K562 (cell line): ENCODE data around the gene PPP6C.

Source experiments
- FOXA1 ChIP-seq: fragments of 450-650 bp; IDR thresholded peaks from 2 replicates; pipeline ENCODE4 v1.6.1; 2016; ENCODE audit warnings: mild to moderate bottlenecking, borderline replicate concordance
- FOXK1 ChIP-seq: sonication (generic); formaldehyde crosslinking; IDR thresholded peaks from 2 replicates; pipeline ENCODE4 v1.8.0; 2022; ENCODE audit warnings: missing genetic modification reagents, mild to moderate bottlenecking, borderline replicate concordance
- GABPB1 ChIP-seq: sonication (generic); formaldehyde crosslinking; IDR thresholded peaks from 2 replicates; pipeline ENCODE4 v1.8.0; 2022; ENCODE audit warnings: mild to moderate bottlenecking, missing genetic modification reagents
- MAZ ChIP-seq, 2 experiments: fragments of 450-650 bp in 1 of 2; sonication (generic) in 1 of 2; formaldehyde crosslinking; IDR thresholded peaks in 1 of 2; conservative IDR thresholded peaks in 1 of 2; 2 replicates each; pipeline versions ENCODE4 v1.4.0 to v1.5.0; 2020; ENCODE audit warnings: mild to moderate bottlenecking in 1 of 2, missing genetic modification reagents in 1 of 2
- MEIS2 ChIP-seq: fragments of 450-650 bp; IDR thresholded peaks from 2 replicates; pipeline ENCODE4 v1.6.1; 2014; ENCODE audit warnings: mild to moderate bottlenecking; ENCODE audit not compliant: partially characterized antibody
- NR3C1 ChIP-seq: sonication (generic); formaldehyde crosslinking; IDR thresholded peaks from 2 replicates; pipeline ENCODE4 v1.8.1; 2022; ENCODE audit warnings: missing genetic modification reagents
- POLR2A ChIP-seq: fragments of 450-650 bp; conservative IDR thresholded peaks from 2 replicates; pipeline ENCODE4 v1.6.1; 2016
- RFX5 ChIP-seq: IDR thresholded peaks from 2 replicates; pipeline ENCODE4 v1.6.1; 2011; ENCODE audit warnings: low read depth, mild to moderate bottlenecking, improper control_type of control experiment, low read length
- SP1 ChIP-seq: sonication (generic); formaldehyde crosslinking; IDR thresholded peaks from 2 replicates; pipeline ENCODE4 v1.8.1; 2022; ENCODE audit warnings: mild to moderate bottlenecking, missing genetic modification reagents
- ZNF184 ChIP-seq: sonication (generic); formaldehyde crosslinking; IDR thresholded peaks from 2 replicates; pipeline ENCODE4 v1.5.0; 2020; ENCODE audit warnings: missing genetic modification reagents

DNA sequence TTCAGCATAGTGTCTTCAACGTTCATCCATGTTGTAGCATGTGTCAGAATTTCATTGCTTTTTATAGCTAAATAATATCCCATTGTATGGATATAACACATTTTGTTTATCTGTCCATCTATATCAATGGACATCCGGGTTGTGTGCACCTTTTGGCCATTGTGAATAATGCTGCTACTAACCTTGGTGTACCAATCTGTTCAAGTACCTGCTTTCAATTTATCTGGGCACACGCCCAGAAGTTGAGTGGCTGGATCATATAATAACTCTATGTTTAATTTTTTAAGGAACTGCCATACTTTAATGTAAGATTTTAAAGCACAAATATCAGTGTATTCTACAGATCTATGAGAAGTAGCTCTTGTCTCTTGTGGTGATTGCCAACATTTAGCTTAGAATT, 89.8 kb downstream of the PPP6C start:
- TF ChIP-seq FOXK1 (CRISPR knock-in tag) = no peak
- TF ChIP-seq MAZ (CRISPR knock-in tag; conservative IDR thresholded peaks at IDR 0.05 in 1 of 2, IDR thresholded peaks at IDR 0.05 in 1 of 2) = no peak
- TF ChIP-seq FOXA1 = no peak
- no peak for TF ChIP-seq NR3C1
- no peak for TF ChIP-seq SP1 (CRISPR knock-in tag)
- no peak for TF ChIP-seq GABPB1 (CRISPR knock-in tag)
- TF ChIP-seq MEIS2 = no peak
- TF ChIP-seq POLR2A = no peak
- TF ChIP-seq ZNF184 (CRISPR knock-in tag) = no peak
- TF ChIP-seq RFX5 = no peak
